ENCODE measurements around the gene HK2.

DNA sequence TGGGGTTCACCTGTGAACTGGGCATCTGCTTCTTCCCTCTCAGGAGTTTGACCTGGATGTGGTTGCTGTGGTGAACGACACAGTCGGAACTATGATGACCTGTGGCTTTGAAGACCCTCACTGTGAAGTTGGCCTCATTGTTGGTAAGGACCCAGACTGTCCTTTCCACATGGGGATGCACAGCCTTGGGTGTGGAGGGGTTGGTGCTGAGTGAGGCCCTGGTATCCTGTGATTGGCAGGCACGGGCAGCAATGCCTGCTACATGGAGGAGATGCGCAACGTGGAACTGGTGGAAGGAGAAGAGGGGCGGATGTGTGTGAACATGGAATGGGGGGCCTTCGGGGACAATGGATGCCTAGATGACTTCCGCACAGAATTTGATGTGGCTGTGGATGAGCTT, 52.3 kb downstream of the HK2 start:
- TF ChIP-seq, protein P1, sequence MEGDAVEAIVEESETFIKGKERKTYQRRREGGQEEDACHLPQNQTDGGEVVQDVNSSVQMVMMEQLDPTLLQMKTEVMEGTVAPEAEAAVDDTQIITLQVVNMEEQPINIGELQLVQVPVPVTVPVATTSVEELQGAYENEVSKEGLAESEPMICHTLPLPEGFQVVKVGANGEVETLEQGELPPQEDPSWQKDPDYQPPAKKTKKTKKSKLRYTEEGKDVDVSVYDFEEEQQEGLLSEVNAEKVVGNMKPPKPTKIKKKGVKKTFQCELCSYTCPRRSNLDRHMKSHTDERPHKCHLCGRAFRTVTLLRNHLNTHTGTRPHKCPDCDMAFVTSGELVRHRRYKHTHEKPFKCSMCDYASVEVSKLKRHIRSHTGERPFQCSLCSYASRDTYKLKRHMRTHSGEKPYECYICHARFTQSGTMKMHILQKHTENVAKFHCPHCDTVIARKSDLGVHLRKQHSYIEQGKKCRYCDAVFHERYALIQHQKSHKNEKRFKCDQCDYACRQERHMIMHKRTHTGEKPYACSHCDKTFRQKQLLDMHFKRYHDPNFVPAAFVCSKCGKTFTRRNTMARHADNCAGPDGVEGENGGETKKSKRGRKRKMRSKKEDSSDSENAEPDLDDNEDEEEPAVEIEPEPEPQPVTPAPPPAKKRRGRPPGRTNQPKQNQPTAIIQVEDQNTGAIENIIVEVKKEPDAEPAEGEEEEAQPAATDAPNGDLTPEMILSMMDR (IDR thresholded peaks at IDR 0.05) = no peak
- TF ChIP-seq POLR2A (IDR thresholded peaks at IDR 0.05) (no peak), POLR2AphosphoS5 (IDR thresholded peaks at IDR 0.05) (no peak), EP300 (IDR thresholded peaks at IDR 0.05) (no peak)
